H1 (cell line): ENCODE results near the gene MALSU1.

ENCODE experiments used
- CTCF ChIP-seq, 3 experiments: IDR thresholded peaks; 1 replicate in 2 of 3; 2 replicates in 1 of 3; pipeline versions ENCODE4 v1.5.1 to v1.6.1; 2011; ENCODE audit warnings: low read length in 3 of 3, mild to moderate bottlenecking in 3 of 3, inconsistent platforms in 2 of 3, low read depth in 1 of 3, moderate library complexity in 1 of 3; ENCODE audit not compliant: insufficient read depth in 1 of 3; ENCODE audit errors: control extremely low read depth in 1 of 3
- HDAC2 ChIP-seq, 2 experiments: fragments of 300-600 bp in 1 of 2; sonication (generic) in 1 of 2; IDR thresholded peaks; 2 replicates each; pipeline ENCODE4 v1.6.1; 2011 to 2012; ENCODE audit warnings: low read depth in 2 of 2, low read length in 2 of 2, mild to moderate bottlenecking in 2 of 2, moderate library complexity in 2 of 2, borderline replicate concordance in 1 of 2, inconsistent platforms in 1 of 2
- YY1 ChIP-seq: IDR thresholded peaks from 2 replicates; pipeline ENCODE4 v1.6.1; 2011; ENCODE audit warnings: low read depth, mild to moderate bottlenecking, low read length

GRCh38 chr7:23276947-23277346 lies 22.2 kb upstream of the MALSU1 start:
- TF ChIP-seq CTCF (IDR thresholded peaks at IDR 0.05; ENCODE audit: control extremely low read depth in 1 of 3, insufficient read depth in 1 of 3, low read depth in 1 of 3, low read length in 3 of 3) = no peak
- TF ChIP-seq YY1 = no peak
- no peak for TF ChIP-seq HDAC2 (IDR thresholded peaks at IDR 0.05; ENCODE audit: borderline replicate concordance in 1 of 2, low read depth in 2 of 2, low read length in 2 of 2)
